Activated CD4-positive, alpha-beta T cell treated with anti-CD3 and anti-CD28 coated beads, Interleukin-2, Interleukin-4, amounts not matched to agents 100 ng/mL and 50 ng/mL, durations not matched to agents 16 hours and 8 hours (primary cell): Measurements from ENCODE around the gene GH2.

Experiments
- DNase-seq: peaks from one replicate; pipeline ENCODE4 v3.0.0-alpha.2; 2020; ENCODE audit warnings: low spot score

GH2 gene

GRCh38 chr17:63840591-63841349, 41.0 kb downstream of the GH2 start:
- DNase-seq, result no peak

GRCh38 chr17:63838631-63839171, 43.0 kb downstream of the GH2 start:
- no peak for DNase-seq

DNA sequence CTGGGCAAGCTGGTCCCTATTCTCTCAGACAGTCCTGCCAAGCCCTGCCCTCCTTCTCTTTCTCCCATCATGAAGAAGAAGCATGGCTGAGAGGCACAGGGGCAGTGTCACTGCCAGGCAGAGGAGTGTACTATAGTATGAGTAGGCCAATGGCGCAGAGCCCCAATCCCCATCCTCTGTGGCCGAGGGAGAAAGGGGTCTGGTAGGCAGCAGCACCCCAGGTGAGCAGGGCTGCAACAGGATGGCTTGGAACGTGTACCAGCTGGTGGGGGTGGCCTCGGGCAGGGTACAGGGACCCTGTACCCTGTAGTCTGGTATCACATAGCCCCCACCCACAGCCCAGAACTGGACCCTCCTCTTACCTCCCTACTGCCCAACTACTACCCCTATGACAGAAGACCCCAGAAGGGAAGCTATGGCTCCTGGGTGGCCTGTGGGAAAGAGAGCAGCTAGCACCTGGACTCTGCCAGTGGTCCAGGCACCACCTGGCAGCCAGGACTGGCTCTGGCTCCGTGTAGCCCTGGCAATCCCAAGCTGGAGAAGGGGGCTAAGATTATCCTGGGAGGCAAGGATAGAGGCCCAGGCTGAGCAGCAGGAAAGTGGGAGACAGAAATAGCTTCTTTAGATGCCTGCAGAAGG, 43.7 kb downstream of the GH2 start:
- no peak for DNase-seq

DNA sequence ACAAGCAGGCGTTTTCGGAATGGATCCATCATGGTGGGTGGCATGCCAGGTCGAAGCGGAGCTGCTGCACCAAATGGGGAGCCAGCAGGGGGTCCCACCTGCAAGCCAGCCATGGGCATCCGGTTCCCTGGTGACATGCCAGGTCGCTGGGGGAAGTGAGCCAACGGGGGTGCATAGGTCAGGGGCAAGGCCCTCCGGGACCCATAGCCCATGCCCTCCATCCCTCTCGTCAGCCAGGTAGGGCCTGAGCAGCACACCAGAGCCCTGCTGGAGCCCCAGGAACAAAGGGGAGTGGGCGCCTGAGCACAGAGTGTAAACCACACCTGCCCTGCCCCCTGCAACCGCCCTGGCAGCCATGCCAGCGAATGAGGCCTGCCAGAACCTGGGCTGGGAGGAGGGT, 44.3 kb downstream of the GH2 start:
- no peak for DNase-seq

DNA sequence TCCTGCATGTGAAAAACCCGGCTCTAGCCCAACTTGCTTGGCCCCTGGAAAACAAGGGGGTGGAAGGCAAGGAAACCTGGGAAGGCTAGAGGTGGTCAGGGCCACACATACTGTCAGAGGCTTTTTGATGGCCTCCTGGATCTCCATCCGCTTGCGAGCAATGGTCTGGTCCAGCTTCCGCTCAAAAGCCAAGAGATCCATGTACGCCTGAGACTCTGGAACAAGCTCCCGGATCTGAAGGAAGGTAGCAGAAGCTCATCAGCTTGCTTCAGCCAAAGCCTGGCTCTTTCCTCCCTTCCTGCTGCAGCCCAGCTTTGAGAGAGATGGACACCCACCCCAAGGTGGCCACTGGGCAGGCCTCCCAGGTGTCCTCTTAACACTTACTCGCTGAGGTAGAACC, 44.9 kb downstream of the GH2 start:
- DNase-seq, result no peak

- no peak for DNase-seq
These were observed 46.5 kb downstream of the GH2 start for GRCh38 chr17:63835167-63835720.

DNA sequence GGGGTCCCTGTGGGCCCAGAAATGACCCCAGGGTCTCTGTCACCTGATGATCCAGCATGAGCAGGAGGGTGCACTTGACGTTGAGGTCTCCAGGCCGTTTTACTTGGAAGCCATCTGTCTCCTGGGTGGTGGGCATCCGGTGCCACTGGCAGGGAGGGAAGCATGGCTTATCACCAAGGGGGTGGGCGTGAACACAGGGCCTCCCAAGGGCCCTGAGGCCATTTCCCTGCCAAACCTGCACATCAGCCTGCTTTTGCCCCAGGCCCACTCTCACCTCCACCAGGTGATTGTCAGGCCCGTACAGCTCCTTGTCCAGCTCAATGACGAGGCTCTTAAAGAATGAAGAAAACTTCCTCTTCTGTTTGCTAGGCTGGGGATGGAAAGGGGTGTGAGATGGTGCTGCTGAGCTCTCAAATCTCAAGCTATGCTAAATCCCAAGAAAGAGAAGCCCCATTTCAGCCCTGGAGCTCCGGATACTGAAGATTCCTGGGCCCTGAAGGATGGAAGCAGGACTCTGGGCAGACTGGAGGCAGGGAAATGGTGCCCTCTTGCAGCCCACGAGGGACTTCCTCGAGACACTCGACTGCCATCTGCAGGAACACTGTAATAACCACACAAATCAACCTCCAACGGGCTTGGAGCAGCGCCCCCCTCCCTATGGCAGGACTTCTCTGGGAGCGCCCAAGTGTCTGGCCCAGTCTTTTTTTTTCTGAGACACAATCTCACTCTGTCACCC, 47.1 kb downstream of the GH2 start:
- DNase-seq, result peak; percentile 82

DNA sequence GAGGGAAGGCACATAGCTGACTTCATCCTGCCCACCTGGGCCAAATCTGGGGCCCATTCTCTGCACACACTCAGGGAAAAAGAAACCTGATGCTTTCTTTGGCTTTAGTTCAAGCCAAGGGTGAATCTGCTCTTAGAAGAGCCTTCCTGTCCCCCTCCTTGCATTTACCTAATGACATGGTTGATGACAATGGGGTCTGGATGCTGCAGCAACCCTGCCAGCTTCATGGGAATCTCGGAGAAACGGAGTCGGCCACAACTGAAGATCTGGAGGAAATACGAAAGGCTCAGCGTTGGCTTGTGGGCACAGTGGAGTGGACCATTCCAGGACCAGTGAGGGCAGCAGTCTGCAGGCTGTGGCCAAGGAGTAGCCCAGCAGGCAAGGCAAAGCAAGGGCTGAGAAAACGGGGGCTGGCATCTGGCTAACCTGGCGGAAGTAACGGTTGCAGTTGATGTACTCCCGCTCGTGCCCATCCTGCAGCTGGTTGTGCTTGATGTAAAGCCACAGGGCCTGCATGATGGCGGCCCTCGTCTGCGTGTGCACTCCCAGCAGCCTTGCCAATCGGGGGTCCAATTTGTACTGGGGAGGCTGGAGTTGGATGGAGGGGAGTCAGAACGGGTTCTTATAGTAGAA, 47.9 kb downstream of the GH2 start:
- no peak for DNase-seq

DNA sequence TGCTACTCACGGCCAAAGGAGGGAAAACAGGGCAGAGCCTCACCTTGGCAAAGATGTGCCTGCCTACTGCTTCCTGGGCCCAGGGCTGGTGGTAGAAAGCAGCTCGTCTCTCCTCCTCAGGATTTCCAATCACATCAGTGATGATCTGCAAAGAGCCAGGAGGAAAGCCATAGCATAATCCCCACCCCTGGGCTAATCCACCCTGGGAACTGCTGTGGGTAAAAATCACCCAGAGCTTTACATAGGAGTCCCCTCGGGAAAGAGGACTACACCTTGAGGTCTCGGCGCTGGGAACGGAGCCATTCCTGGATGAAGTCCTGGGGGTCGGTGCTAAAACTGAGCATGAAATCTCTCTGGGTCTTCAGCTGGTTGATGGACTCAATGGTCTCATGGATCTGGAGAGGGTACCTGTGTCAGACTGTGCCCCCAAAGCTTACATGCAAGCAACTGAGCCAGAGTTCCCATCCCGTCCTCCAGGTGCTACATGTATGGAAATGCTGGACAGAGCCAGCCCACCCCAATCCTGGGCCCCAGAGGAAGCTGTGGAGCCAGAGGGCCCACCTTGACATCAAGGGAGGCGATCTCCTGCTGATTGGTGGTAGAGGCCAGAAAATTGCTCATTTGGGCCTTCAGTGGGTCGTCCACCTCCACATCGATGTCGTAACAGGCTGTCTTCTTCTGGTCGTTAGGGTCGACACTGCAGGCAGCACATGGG, 48.6 kb downstream of the GH2 start:
- no peak for DNase-seq

- DNase-seq, result no peak
These were observed 49.3 kb downstream of the GH2 start for GRCh38 chr17:63832455-63832854.

DNA sequence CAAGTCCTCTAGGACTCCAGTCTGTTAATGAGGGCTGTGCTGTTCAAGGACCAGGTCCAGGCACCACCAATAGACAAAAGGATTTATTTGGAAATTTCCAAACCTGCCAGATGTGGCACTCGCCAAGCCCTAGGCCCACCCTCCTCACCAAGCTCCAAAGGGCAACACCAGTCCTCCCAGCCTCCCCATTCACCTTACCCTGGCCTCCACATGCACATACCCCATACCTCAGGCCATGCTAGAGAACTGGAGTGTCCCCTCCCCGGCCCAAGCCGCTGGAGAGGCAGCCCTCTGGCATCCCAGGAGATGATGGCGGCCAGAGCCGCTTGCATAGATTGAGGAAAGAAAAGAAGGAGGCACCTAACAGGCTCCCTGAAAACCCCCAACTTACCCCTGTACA, 49.7 kb downstream of the GH2 start:
- DNase-seq, result no peak

DNA sequence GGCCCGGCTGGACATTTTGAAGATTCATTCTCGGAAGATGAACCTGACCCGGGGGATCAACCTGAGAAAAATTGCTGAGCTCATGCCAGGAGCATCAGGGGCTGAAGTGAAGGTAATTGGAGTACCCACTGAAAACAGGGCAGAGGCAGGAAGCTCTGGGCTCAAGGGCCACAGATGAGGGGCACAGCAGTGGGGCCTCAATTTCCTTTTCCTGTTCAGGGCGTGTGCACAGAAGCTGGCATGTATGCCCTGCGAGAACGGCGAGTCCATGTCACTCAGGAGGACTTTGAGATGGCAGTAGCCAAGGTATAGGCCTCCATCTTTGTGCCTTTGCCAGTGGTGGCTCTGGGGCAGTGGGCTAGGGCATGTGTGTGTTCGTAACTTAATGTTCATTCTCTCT, 50.2 kb downstream of the GH2 start:
- no peak for DNase-seq

DNA sequence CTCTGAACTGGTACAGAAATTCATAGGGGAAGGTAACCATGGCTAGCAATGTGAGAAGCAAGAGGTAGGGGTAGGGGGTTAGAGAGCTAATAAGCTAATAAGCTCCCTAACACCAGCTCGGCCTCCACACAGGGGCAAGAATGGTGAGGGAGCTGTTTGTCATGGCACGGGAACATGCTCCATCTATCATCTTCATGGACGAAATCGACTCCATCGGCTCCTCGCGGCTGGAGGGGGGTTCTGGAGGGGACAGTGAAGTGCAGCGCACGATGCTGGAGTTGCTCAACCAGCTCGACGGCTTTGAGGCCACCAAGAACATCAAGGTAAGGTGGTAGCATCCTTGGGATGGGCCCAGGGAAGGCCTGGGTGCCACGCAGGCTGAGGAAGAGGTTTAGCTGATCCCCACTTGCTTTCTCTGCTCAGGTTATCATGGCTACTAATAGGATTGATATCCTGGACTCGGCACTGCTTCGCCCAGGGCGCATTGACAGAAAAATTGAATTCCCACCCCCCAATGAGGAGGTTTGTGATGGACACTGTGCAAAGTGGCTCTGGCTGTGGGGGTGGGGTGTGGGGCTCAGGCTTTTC, 50.7 kb downstream of the GH2 start:
- no peak for DNase-seq

- DNase-seq, result no peak
These were observed 51.5 kb downstream of the GH2 start for GRCh38 chr17:63830278-63830677.
